Central memory CD8-positive, alpha-beta T cell (primary cell): ENCODE data around the gene PIP5K1C.
"Not testable (repeated sequence)": the region's sequence is repeated elsewhere in the genome, so short reads cannot be mapped to it uniquely, and the experiment has no call there.

ENCODE experiments used
- ATAC-seq: fragments of 150-1000 bp; cut with Tn5 transposase; replicated peaks from 2 replicates; pipeline ENCODE4 v1.10.0; 2022; ENCODE audit warnings: mild to moderate bottlenecking, moderate FRiP score, moderate number of reproducible peaks; ENCODE audit not compliant: poor library complexity, severe bottlenecking; ENCODE audit errors: extremely low read depth
- DNase-seq, 2 donors: peaks; one replicate each; pipeline ENCODE4 v3.0.0; 2021; ENCODE audit warnings: low spot score in 2 of 2
- H3K27ac Mint-ChIP-seq: one replicate; pipeline ENCODE4 v1.8.0; 2022; ENCODE audit warnings: low read depth, mild to moderate bottlenecking, moderate library complexity, mixed read lengths
- H3K27me3 Mint-ChIP-seq: one replicate; pipeline ENCODE4 v1.8.0; 2022; ENCODE audit warnings: mixed read lengths
- H3K36me3 Mint-ChIP-seq: one replicate; pipeline ENCODE4 v1.8.0; 2022; ENCODE audit warnings: mild to moderate bottlenecking, moderate library complexity, mixed read lengths; ENCODE audit not compliant: insufficient read depth
- H3K4me1 Mint-ChIP-seq: one replicate; pipeline ENCODE4 v1.8.0; 2022; ENCODE audit warnings: mixed read lengths
- H3K4me3 Mint-ChIP-seq: one replicate; pipeline ENCODE4 v1.8.0; 2022; ENCODE audit warnings: mild to moderate bottlenecking, moderate library complexity, mixed read lengths
- H3K9me3 Mint-ChIP-seq: one replicate; pipeline ENCODE4 v1.8.0; 2022; ENCODE audit warnings: mixed read lengths

The PIP5K1C gene

GRCh38 chr19:3586127-3586626 is 114.1 kb downstream of the PIP5K1C start:
- Mint-ChIP-seq H3K27ac (no peak overlapping the region), H3K4me3 (no peak overlapping the region), H3K27me3 (no peaks in the 10 kb centered on the region), H3K36me3 (no peaks in the 10 kb centered on the region), H3K4me1 (no peaks in the 10 kb centered on the region), H3K9me3 (no peaks in the 10 kb centered on the region)
- DNase-seq = no peak
- no peak for ATAC-seq

GRCh38 chr19:3585301-3586126 is 114.8 kb downstream of the PIP5K1C start, which contains the start of gene GIPC3:
TSS of gene GIPC3 (plus strand) at chr19:3585478. CDS start at chr19:3585598, 120 bp downstream.
- DNase-seq = no peak
- Mint-ChIP-seq H3K4me3 (no peak within 1 kb of the TSS), H3K27me3 (no peaks in the 10 kb centered on the region), H3K27ac (no peak within 1 kb of the TSS), H3K9me3 (no peaks in the 10 kb centered on the region), H3K4me1 (no peaks in the 10 kb centered on the region), H3K36me3 (no peaks in the 10 kb centered on the region)
- no peak for ATAC-seq

- H3K27ac Mint-ChIP-seq, DNase-seq, ATAC-seq, H3K36me3 Mint-ChIP-seq, H3K4me1 Mint-ChIP-seq, H3K4me3 Mint-ChIP-seq, H3K9me3 Mint-ChIP-seq, H3K27me3 Mint-ChIP-seq: not testable (repeated sequence)
These were observed 116.0 kb downstream of the PIP5K1C start for GRCh38 chr19:3584036-3584802.

- not testable (repeated sequence) for DNase-seq, ATAC-seq, H3K4me1 Mint-ChIP-seq, H3K27ac Mint-ChIP-seq, H3K27me3 Mint-ChIP-seq, H3K4me3 Mint-ChIP-seq, H3K36me3 Mint-ChIP-seq, H3K9me3 Mint-ChIP-seq
These were observed 118.5 kb downstream of the PIP5K1C start for GRCh38 chr19:3581792-3582191.
